ENCODE data around the gene RASD2. TPM values are rescaled to one million over a fixed set of nuclear protein-coding genes. Genes with fewer than 3 reads are reported as not detected.

Gene RASD2
- total and polyA plus RNA-seq, 7 donors, result 2.0 to 6.1 (median 3.5) TPM

GRCh38 chr22:35542157-35542938 lies 1.7 kb downstream of the RASD2 start:
- intact Hi-C loops (cut with DNase I), result no loop called here
- peaks cover 11% of the 10 kb centered on the region for H3K4me1 ChIP-seq
- DNase-seq (no peak), ATAC-seq (no peak)
- no peak overlapping the region for H3K27ac ChIP-seq
- H3K4me3 ChIP-seq, result peak overlapping the region; percentile 71
- TF ChIP-seq CTCF (IDR thresholded peaks at IDR 0.05), result no peak
- 53 to 72% (median 55%) methylated on average over 13 of the region's 13 CpGs for WGBS, 3 donors
- H3K9me3 ChIP-seq, result no peaks in the 10 kb centered on the region
- H3K36me3 ChIP-seq (ENCODE audit: insufficient read depth in 1 of 2, low read depth in 1 of 2), result no peaks in the 10 kb centered on the region
- H3K27me3 ChIP-seq (ENCODE audit: insufficient read depth in 3 of 3, low read length in 2 of 3), result peaks cover 0 to 6% (median 0%) of the 10 kb centered on the region in 3 donors

- no peak for TF ChIP-seq CTCF (IDR thresholded peaks at IDR 0.05)
- Histone ChIP-seq H3K27ac (peak overlapping the region; percentile 4), H3K36me3 (ENCODE audit: insufficient read depth in 1 of 2, low read depth in 1 of 2) (no peaks in the 10 kb centered on the region), H3K4me3 (peak overlapping the region; percentile 71), H3K4me1 (peaks cover 11% of the 10 kb centered on the region), H3K27me3 (ENCODE audit: insufficient read depth in 3 of 3, low read length in 2 of 3) (peaks cover 0 to 6% (median 0%) of the 10 kb centered on the region in 3 donors), H3K9me3 (no peaks in the 10 kb centered on the region)
- WGBS, 3 donors, result 59 to 69% (median 64%) methylated on average over 6 of the region's 6 CpGs
- no peak for DNase-seq
- no peak for ATAC-seq
- intact Hi-C loops (cut with DNase I), result no loop called here
Measured at GRCh38 chr22:35542939-35543516, 2.4 kb downstream of the RASD2 start.

- peaks cover 11% of the 10 kb centered on the region for H3K4me1 ChIP-seq
- intact Hi-C loops (cut with DNase I), result no loop called here
- H3K27ac ChIP-seq, result no peak overlapping the region
Measured at GRCh38 chr22:35543702-35544101, 3.1 kb downstream of the RASD2 start.

GRCh38 chr22:35544189-35544588 lies 3.6 kb downstream of the RASD2 start:
- ATAC-seq (no peak), DNase-seq (no peak)
- Histone ChIP-seq H3K27me3 (ENCODE audit: insufficient read depth in 3 of 3, low read length in 2 of 3) (peaks cover 0 to 6% (median 0%) of the 10 kb centered on the region in 3 donors), H3K9me3 (no peaks in the 10 kb centered on the region), H3K4me1 (peaks cover 11% of the 10 kb centered on the region), H3K4me3 (no peak overlapping the region), H3K36me3 (ENCODE audit: insufficient read depth in 1 of 2, low read depth in 1 of 2) (no peaks in the 10 kb centered on the region), H3K27ac (no peak overlapping the region)
- no peak for TF ChIP-seq CTCF (IDR thresholded peaks at IDR 0.05)
- intact Hi-C loops (cut with DNase I), result no loop called here
- whole genome bisulfite sequencing, 3 donors, result 35 to 50% (median 37%) methylated on average over 3 of the region's 3 CpGs

More at GRCh38 chr22:35543702-35544101, 3.1 kb downstream of the RASD2 start:
- ATAC-seq (no peak), DNase-seq (no peak)
- H3K4me3 ChIP-seq, result peak overlapping the region; percentile 71
- H3K9me3 ChIP-seq, result no peaks in the 10 kb centered on the region
- WGBS, 3 donors, result 55 to 74% (median 62%) methylated on average over 3 of the region's 3 CpGs
- peaks cover 0 to 6% (median 0%) of the 10 kb centered on the region in 3 donors for H3K27me3 ChIP-seq (ENCODE audit: insufficient read depth in 3 of 3, low read length in 2 of 3)
- no peaks in the 10 kb centered on the region for H3K36me3 ChIP-seq (ENCODE audit: insufficient read depth in 1 of 2, low read depth in 1 of 2)
- TF ChIP-seq CTCF (IDR thresholded peaks at IDR 0.05), result no peak
